GM19238 (cell line): ENCODE results near the gene KAT6B.
"Not testable (repeated sequence)": the region's sequence is repeated elsewhere in the genome, so short reads cannot be mapped to it uniquely, and the experiment has no call there.

Experiments used
- DNase-seq: peaks from one replicate; pipeline ENCODE4 v3.0.0; 2011; ENCODE audit warnings: low spot score; ENCODE audit not compliant: insufficient read length

The KAT6B gene

DNA sequence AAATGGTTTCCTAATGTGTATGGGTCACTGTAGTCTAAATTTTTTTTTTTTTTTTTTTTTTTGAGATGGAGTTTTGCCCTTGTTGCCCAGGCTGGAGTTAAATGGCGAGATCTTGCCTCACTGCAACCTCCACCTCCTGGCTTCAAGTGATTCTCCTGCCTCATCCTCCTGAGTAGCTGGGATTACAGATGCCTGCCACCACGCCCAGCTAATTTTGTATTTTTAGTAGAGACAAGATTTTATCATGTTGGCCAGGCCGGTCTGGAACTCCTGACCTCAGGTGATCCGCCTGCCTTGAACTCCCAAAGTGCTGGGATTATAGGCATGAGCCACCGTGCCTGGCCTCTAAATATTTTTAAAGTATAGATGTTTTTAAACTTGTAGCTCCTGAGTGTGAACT lies 94.7 kb downstream of the KAT6B start:
- not testable (repeated sequence) for DNase-seq

DNA sequence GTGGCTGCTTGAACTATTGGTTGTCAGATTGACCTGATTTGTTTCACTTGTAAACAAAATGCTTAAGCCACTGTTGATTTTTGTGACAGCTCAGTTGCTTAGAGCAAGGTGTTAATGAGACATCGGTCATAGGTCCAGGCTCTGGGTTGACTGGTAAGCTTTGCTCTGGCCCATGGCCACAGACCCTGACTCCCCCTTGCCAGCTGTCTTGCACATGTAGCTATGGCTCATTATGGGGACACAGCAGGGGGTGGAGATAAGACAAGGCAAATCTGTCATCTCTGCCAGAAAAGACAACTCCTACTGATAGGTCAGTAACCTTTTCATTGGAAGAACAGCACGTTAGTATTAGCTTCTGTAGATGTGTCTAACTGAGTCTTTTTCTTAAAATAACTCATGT lies 95.3 kb downstream of the KAT6B start:
- DNase-seq, result no peak

DNA sequence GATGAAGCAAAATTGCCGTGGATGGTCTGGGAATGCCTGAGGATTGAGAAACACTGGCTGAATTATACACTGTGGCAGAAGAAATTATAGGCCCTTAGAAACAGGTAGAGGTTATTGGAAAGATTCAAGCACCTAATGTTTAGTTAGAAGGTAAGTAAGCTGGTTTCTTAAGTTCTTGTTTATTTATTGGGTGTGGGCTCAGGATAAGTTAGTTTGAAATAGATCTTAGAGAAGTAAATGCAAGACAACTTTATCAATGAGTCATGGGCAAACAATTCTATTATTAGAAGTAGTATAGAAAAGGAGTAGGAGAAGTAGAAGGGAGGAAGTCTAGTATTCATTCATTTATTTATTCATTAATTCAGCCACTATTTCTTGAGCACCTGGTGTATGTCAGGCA lies 96.5 kb downstream of the KAT6B start:
- DNase-seq, result no peak

DNA sequence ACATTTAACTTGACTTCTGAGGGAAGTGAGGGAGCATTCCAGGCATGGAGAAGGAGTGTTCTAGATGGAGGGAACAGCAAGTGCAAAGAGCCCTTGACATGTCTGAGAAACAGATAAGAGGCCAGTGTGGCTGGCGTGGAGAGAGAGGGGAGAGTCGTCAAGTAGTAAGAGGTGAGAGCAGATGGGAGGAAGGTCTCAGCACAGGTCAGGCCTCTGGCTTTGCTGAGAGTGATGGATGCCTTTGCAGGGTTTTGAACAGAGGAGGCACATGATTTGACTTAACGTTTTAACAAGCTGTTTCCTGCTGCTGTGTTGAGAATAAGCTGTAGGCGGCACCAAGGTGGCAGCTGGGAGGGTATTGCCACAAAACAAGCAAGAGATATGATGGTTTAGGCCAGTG lies 97.2 kb downstream of the KAT6B start:
- DNase-seq, result no peak

DNA sequence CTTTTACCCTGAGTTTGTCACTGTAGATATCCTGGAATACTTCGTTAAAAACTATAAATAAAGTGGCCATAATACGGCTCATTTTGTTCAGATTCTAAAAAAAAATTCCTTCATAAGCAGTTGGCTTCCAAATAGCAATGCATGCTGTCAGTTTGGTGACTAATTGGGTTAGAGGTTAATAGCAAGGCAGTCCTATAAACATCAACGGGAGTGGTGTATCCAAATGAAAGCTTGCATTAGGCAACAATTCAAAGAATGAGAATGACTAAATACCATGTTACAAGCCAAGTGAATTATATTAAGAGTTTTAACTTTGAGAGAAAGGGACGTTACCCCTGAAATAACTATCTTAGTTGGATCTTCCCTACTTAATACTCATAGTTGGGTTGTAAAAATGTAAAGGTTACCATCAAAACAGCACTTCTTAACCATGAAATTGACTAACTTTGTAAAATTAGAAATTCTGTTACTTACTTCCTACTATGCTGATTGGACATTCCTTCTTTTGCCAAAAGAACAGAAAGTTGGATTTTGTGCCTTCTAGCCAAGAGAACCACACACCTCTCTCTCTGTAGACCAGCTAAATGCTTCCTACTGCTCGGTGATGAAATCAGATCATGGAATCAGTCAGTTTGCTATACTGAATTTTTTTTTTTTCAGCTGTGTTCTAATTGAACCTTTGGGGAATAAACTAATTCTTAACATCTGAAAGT lies 98.0 kb downstream of the KAT6B start:
- no peak for DNase-seq

DNA sequence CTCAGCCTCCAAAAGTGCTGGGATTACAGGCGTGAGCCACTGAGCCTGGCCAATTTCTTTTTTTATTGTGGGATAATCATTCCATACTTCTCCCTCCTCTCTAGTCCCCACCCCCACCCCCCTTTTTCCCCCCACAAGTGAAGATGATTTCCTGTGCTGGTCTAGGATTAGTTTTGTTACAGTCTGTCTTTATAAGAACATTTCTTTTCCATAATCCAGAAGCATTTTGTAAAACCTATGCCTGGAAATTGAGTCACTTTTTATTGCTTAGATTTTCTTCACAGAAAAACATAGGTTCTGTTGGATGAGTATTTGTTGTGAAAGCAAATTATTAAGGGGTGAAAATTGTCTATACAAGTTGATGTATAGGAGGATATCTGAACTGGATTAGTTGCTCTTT lies 98.9 kb downstream of the KAT6B start:
- no peak for DNase-seq

DNA sequence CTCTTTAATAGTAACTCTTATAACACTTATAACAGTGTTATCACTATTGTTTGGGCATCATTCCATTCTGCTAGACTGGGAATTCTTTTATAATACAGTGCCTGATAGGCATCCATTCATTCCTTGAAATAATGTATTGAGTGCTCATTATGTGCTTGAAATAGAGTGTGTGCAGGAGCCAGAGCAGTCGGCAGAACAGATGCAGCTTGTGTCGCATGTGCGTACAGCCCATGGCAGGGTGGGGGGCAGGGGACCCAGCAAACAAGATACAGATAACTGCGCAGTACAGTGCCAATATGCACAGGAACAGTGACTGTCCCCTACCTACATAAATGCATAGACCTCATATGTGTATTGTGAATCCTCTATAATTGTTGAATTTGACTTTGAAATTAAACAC lies 99.3 kb downstream of the KAT6B start:
- no peak for DNase-seq

DNA sequence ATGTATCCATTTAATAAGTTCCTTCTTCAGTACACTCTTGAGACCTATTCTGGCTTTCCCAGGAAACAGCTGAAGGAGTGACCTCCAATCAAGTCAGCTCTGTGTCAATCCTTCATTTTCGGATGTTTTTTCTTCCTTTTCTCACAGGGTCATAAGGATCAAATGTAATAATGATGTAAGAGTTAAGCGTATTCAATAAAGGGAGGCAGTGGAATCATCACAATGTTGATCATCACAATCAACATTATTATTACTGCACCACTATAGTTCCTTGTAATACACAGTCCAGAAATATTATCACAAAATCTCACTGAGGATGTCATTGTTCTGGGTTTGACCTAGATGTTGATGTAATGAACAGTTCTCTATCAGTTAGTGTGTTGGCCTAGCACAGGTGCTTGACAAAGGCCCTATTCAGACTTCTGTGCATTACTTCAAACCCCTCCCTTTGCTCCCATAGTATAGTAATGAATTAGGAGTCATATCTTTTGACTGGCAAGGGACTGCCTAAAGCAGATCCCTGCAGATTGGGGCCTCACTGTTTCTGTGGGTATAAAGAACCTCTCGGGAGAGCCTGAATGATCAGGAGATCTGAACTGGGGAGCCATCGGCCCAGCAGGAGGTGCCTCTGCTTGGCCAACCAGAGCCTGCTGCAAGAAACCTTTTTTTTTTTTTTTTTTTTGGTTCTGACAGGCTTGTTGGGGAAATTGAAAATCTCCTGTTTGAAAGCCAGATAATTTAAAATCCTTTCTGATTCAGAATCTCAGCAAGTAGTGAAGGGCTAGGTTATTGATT lies 100.6 kb downstream of the KAT6B start:
- no peak for DNase-seq

DNA sequence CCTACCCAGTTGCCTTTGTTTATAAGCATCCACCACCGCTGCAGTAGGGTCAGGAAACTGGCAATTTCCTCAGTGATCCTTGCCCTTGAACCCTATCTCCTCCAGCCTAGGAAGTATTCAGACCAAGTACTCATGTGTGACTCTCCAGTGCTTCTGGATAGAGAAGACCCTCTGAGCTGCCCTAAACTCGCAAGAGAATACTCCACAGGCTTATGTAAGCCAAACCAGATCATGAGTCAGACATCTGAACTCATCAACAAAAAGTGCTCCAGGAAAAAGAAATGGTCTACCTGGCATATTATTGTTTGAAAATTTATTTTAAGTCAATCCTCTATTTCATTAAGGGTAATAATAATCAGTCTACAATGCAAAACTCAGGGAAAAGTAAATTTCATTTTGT lies 101.3 kb downstream of the KAT6B start:
- no peak for DNase-seq

DNA sequence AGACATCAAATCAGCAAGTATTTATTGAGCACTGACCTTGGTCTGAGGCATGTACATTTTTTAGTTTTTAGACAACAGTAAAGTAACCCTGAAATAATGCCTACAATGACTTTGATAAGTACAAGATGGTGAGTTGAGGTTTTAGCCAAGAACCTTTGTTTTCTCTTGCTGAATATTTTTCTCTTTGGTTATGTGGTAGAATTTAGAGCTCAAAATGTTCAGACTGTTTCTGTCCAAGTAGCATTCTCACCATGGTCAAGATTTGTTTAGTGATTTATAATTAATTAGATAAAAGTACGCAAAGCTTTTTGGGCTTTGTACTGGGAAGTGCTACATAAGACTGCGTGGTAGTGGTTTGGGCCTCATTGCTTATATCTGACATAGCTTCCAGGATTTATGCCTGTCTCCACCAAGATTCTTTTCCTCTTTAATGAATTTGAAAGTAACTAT lies 102.4 kb downstream of the KAT6B start:
- no peak for DNase-seq

DNA sequence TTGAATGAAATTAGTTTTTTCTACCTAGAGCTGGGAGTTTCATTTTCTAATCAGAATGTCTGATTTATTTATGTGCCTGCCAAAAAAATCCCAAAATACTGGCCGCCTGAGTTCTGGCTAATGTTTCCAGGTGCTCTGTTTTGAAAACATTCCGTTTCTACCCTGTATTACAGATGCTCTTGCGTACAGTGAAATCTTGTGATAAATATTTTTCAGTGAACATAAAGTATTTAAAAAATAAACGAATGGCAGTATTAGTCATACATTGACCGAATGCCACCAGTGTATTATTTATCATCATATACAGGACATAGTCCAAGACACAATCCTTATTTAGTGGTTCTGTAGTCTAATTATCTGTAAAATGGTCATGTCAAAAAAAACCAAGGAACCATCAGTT lies 102.8 kb downstream of the KAT6B start:
- DNase-seq, result no peak

DNA sequence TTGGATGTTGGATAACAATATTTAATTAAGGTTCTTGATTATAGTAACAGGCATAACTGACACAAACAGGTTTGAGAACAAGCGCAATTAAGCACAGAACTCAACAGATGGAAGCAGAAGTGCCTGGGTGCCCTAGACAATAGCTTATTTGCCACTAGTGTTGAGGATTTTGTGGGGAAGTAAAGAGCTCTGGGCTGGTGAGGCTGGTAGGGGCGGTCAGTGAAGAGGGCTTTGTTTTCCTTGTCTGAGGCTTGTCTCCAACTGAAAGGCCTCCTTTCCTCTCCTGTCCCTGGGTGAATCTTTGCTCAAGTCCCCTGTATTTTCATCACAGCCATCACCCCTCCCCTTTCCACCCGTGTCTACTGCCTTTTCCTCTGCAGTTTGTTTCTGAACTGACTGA lies 104.6 kb downstream of the KAT6B start:
- DNase-seq, result no peak

DNA sequence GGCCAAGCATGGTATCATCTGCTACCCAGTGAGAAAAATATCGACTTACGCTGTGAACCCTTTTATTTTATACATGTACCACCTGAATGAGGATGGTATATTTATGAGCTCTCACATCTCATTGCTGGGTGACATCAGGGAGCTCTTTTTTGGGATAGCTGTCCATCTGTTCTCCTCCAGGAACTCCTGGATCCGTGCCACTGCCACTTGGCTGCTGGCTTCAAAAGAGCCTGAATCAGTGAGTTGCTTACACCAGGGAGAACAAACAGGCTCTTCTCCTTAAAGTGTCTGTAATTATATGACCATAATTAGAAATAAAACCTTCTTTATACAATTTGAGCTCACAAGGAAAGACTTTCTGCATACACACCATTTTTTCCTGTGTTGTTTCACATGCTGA lies 106.2 kb downstream of the KAT6B start:
- no peak for DNase-seq

DNA sequence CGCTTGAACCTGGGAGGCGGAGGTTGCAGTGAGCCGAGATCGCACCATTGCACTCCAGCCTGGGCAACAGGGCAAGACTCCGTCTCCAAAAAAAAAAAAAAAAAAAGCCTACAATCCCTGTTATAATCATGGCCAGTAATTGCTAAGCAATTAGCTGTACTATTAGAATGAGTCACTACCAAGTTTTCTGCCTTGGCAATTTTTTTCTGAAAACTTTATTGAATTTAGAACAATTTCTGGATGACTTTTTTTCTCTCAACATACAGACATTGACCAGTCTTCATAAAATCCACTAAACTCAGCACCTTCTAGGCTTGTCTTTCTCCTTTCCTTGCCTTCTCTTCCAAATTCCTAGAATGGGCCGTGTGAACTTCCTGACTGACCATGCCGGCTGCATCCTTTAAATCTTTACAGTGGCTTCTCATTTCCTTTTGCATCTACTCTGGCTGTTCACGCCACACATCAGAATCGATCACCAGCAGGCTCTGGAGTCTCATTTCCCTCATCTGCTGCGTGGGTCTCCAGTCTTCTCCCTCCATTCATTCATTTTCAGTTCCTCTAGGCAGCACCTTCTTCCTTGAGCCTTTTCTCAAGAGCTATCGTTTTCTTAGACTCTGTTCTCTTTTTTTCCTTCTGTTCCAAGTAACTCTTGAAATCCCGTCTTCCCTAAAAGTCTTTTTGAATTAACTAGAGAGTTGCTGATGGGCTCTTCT lies 107.9 kb downstream of the KAT6B start:
- DNase-seq, result no peak

DNA sequence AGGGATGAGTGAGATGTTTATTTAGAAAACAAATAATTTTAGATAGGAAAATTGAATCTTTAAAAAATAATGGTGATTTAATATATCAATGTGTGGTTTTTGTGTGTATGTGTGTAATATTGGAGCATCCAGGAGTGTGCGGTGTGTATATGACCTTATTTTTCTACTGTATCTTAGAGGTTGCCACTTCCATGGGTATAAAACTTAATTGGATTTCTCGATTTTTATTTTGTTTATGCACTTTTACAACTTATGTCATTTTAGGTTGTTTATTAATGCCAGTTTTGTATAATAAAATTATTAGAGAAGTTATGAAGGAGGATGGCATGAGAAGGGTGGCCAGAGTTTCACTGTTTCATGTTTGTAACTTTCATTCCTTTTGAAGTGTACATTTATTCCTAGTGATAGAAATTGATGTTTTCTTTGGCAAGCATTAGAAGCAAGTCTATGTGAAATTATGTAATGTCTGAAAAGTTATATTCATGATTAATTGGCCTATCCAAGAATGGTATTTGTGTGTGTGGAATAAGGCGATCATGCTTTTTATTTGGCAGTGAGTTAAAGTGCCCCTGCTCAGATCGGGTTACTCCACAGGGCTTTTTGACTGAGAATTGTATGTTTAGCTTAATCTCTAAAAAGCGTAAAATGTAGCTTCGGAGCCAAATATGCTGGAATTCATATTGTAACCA lies 110.3 kb downstream of the KAT6B start:
- no peak for DNase-seq

DNA sequence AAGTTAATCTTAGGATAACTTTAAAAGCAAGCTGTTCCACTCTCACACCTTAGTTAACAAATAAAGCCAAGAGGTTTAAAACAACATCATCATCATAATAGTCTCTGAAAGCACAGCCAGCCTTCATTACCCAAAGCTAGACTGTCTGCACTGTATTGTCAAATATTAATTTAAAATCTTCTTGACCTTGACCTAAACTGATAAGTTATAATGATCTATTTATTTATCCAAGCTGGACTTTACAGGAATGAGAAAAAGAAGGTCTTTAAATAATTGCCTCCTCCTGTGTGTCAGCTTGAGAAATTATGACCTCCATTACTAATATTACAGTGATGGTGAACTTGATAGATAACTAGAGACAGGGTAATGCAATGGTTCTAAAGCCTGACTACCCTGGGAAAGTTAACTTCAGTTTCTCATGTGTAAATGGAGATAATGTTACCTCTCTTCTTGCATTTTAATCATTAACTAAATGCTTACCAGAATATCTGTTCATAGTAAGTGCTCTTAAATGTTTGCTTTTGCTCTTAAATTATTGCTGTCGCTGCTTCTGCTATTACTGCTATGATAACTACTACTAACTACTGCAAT lies 111.0 kb downstream of the KAT6B start:
- DNase-seq, result no peak

DNA sequence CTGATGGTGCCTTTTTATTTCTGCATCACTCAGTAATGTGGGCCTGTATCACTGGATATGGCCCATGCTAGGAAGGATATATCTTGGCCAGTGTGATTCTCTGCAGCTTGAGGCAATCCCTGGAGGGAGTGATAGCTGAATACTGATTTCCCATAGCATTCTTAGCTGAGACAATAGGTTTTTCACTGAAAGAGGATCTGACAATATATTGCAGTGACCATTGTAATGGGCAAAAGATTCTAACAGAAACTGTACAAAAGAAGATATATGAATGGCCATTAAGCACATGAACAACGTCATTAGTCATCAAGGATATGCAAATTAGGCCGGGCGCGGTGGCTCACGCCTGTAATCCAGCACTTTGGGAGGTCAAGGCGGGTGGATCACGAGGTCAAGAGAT lies 117.8 kb downstream of the KAT6B start:
- DNase-seq, result no peak

DNA sequence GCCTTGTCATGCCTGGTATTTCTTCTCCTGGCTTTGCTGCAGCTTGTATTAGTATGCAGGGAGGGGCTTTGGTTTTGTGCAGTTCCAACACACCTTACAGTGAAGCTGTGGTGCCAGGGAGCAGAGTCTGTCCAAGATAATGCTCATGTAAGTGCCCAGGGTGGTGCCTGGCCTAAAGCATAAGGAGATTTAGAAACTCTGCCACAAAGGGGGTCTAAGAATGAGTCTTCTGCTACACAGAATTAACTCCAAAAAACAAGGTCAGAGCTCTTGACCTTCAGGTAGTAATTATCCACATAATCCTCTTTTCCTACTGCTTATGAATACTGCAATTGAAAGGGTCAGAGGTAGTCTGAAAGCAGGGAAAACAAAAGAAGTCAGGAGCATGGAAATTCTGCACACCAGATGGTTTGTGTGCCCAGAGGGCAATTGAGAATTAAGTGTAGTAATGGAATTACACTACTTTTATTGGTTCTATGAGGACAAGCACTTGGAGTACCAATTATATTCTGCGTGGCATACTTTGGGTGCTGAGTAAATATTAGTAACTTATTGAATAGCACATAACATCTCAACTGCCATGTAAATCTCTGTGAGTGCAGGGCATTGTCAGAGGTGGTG lies 121.5 kb downstream of the KAT6B start:
- no peak for DNase-seq

DNA sequence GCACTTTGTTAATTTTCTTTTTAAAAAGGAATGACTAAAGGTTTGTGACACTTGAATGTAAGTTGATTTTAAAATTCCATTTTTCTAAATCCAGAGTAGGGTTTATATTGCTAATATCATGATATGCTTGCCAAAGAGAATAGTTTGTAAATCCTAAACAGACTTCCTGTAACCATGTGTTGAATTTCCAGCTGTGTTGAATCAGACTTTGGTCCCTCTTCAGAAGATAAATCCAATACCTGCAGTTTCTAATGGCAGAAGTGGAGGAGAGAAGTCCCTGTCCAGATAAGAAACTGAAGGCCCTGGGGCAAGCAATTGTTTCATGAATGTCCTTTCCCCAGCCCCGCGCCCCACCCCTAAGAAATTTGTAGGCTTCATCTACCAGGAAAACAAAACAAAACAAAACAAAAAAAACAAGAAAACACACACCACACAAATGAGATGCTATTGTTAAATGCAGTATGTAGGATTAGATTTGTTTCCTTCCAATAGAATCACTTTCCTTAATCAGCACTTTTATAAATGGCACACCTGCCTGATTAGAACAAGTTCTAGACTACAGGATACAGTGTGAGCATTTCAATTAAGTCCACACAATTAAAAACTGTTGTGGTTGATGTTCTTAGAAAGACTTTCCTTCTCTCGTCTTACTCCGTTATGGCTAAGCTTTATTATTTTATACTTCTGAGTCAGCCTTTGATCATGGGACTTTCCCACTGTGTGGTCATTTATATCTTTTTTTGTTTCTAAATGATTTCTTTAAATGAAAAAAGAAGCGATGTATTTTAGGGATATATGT lies 122.8 kb downstream of the KAT6B start:
- no peak for DNase-seq
